HepG2 (cell line): ENCODE measurements around the gene SMIM20. TPM values are rescaled to one million over a fixed set of nuclear protein-coding genes. Genes with fewer than 3 reads are reported as not detected.

ENCODE experiments used
- ATAC-seq: fragments of 200-7000 bp; cut with Tn5 transposase; 3 replicates; pipeline ENCODE4 v1.9.1; 2020; ENCODE audit warnings: mild to moderate bottlenecking, moderate library complexity
- BruUV-seq: library from RNA; stranded (reverse); fragments of 400-500 nt; replicated peaks from 2 replicates; lab custom pipeline; 2021; lab: Mats Ljungman, UMichigan
- CTCF ChIA-PET: fragments of 300-600 bp; formaldehyde crosslinking; extraction: SDS; loops from one replicate; lab custom pipeline; 2021; ENCODE audit warnings: low total read pairs, inconsistent platforms, low intra/inter-chr PET ratio; lab: Yijun Ruan, JAX
- POLR2A ChIA-PET: fragments of 350-600 bp; sonication (Branson Sonifier 250); formaldehyde crosslinking; loops from one replicate; lab custom pipeline; 2020; ENCODE audit warnings: antibody characterized with exemption, inconsistent platforms; lab: Yijun Ruan, JAX
- DNase-seq: peaks from one replicate; pipeline ENCODE4 v3.0.0-alpha.2; 2015; ENCODE audit warnings: low spot score
- FAIRE-seq: peaks from 3 replicates; lab custom pipeline; 2011; peaks lifted over from hg19 to GRCh38; lab: Jason Lieb, UNC
- H2AFZ ChIP-seq: one replicate; pipeline ENCODE4 v1.6.1; 2011; ENCODE audit warnings: low read length, inconsistent platforms
- H3K27ac ChIP-seq: fragments of 300-600 bp; 3 replicates; pipeline ENCODE4 v1.8.0; 2011; ENCODE audit warnings: mixed run types, mild to moderate bottlenecking, mixed read lengths, low read length, inconsistent platforms; ENCODE audit not compliant: insufficient read depth; ENCODE audit errors: extremely low read length
- H3K27me3 ChIP-seq, 2 experiments: fragments of 200-600 bp in 1 of 2; 2 replicates in 1 of 2; 3 replicates in 1 of 2; pipeline versions ENCODE4 v1.6.0 to v1.8.0; 2011; ENCODE audit warnings: low read length in 2 of 2, mild to moderate bottlenecking in 2 of 2, moderate library complexity in 2 of 2, inconsistent platforms in 1 of 2; ENCODE audit not compliant: insufficient read depth in 2 of 2, control insufficient read depth in 1 of 2
- H3K36me3 ChIP-seq, 2 experiments: fragments of 200-600 bp in 1 of 2; replicated peaks in 1 of 2; 2 replicates in 1 of 2; 3 replicates in 1 of 2; pipeline versions ENCODE4 v1.5.1 to v1.8.0; 2011; ENCODE audit warnings: low read length in 2 of 2, inconsistent platforms in 1 of 2; ENCODE audit not compliant: insufficient read depth in 2 of 2, control insufficient read depth in 1 of 2
- H3K4me1 ChIP-seq: 2 replicates; pipeline ENCODE4 v1.5.1; 2012; ENCODE audit warnings: low read length, inconsistent platforms; ENCODE audit not compliant: insufficient read depth
- H3K4me2 ChIP-seq: 2 replicates; pipeline ENCODE4 v1.6.0; 2011; ENCODE audit warnings: low read depth, low read length, inconsistent platforms
- H3K4me3 ChIP-seq, 3 experiments: fragments of 200-600 bp in 1 of 3; sonication (generic), shearing (Covaris generic) in 1 of 3; replicated peaks in 1 of 3; 2 replicates each; pipeline ENCODE4 v1.5.1; 2011 to 2016; ENCODE audit warnings: low read length in 3 of 3, inconsistent platforms in 2 of 3, low read depth in 2 of 3, mild to moderate bottlenecking in 2 of 3, control low read depth in 1 of 3, mixed read lengths in 1 of 3; ENCODE audit not compliant: insufficient read depth in 1 of 3
- H3K79me2 ChIP-seq: one replicate; pipeline ENCODE4 v1.6.1; 2011; ENCODE audit warnings: low read length, inconsistent platforms; ENCODE audit not compliant: insufficient read depth
- H3K9ac ChIP-seq: 2 replicates; pipeline ENCODE4 v1.6.0; 2011; ENCODE audit warnings: mild to moderate bottlenecking, low read depth, low read length, inconsistent platforms; ENCODE audit not compliant: insufficient read depth
- H3K9me3 ChIP-seq: 2 replicates; pipeline ENCODE4 v1.5.1; 2012; ENCODE audit warnings: mild to moderate bottlenecking, low read length
- H4K20me1 ChIP-seq: 2 replicates; pipeline ENCODE4 v1.6.0; 2011; ENCODE audit warnings: inconsistent platforms, mild to moderate bottlenecking, low read length, moderate library complexity; ENCODE audit not compliant: insufficient read depth
- GTF3A ChIP-seq: sonication (generic); formaldehyde crosslinking; conservative IDR thresholded peaks from 2 replicates; pipeline ENCODE4 v1.4.0; 2020; ENCODE audit warnings: mild to moderate bottlenecking, missing genetic modification reagents
- HNRNPH1 ChIP-seq: fragments of 200-400 bp; formaldehyde crosslinking; optimal IDR thresholded peaks from 2 replicates; pipeline ENCODE3; 2017; ENCODE audit warnings: mild to moderate bottlenecking, low read depth, low read length
- MIER3 ChIP-seq: IDR thresholded peaks from 2 replicates; pipeline ENCODE4 v1.6.1; 2016; ENCODE audit warnings: missing compliant biosample characterization, borderline replicate concordance
- MTA3 ChIP-seq: sonication (generic); formaldehyde crosslinking; IDR thresholded peaks from 2 replicates; pipeline ENCODE4 v1.4.0; 2020; ENCODE audit warnings: missing genetic modification reagents
- REPIN1 ChIP-seq: sonication (generic); formaldehyde crosslinking; IDR thresholded peaks from 2 replicates; pipeline ENCODE4 v1.8.0; 2022; ENCODE audit warnings: missing genetic modification reagents, low read depth, mild to moderate bottlenecking, borderline replicate concordance
- ZHX2 ChIP-seq, 2 experiments: sonication (generic) in 1 of 2; formaldehyde crosslinking in 1 of 2; IDR thresholded peaks; 2 replicates each; pipeline versions ENCODE4 v1.6.1 to v1.9.0; 2014 to 2022; ENCODE audit warnings: antibody characterized with exemption in 1 of 2, borderline replicate concordance in 1 of 2, inconsistent platforms in 1 of 2, low read depth in 1 of 2, missing genetic modification reagents in 1 of 2
- ZNF407 ChIP-seq: sonication (generic); formaldehyde crosslinking; IDR thresholded peaks from one replicate; pipeline ENCODE4 v1.5.1; 2020; ENCODE audit warnings: mild to moderate bottlenecking, missing genetic modification reagents; ENCODE audit errors: not compliant biosample characterization
- ZNF879 ChIP-seq: sonication (generic); formaldehyde crosslinking; IDR thresholded peaks from 2 replicates; pipeline ENCODE4 v1.8.1; 2023; ENCODE audit warnings: missing genetic modification reagents
- WGBS: methylation state at CpG from one replicate; pipeline ENCODE4 v1.1.6; 2017; ENCODE audit warnings: low lambda C conversion rate; 5-methylcytosine and 5-hydroxymethylcytosine counted together
- in situ Hi-C: cut with HindIII; loops from 2 replicates; pipeline ENCODE4 v1.10.0; 2017; ENCODE audit warnings: low pct_unique_long_range_greater_than_20kb; ENCODE audit not compliant: extremely low pct_ligation_motif_present
- intact Hi-C: fragments of 100-400 bp; cut with micrococcal nuclease; formaldehyde crosslinking; loops from one replicate; pipeline ENCODE4 v1.10.0; 2022; ENCODE audit not compliant: unreplicated experiment
- polyA plus RNA-seq, 8 experiments: library from polyadenylated mRNA; depleted of rRNA in 3 of 8; stranded (reverse) in 7 of 8; unstranded in 1 of 8; fragments of >200 nt; fragmentation: Illumina TruSeq in 4 of 8; extraction: Trizol in 4 of 8; gene quantifications; 2 replicates each; pipeline versions ENCODE4 v1.2.1 to v1.2.3, GENCODE V29; 2011 to 2016; ENCODE audit warnings: low read depth in 4 of 8, missing spikeins in 1 of 8, mixed read lengths in 1 of 8; ENCODE audit not compliant: insufficient read depth in 1 of 8
- total RNA-seq, 5 experiments: library from RNA; depleted of rRNA; stranded (reverse); fragments of >200 nt; fragmentation: Illumina TruSeq; extraction: Trizol; gene quantifications; 2 replicates each; pipeline ENCODE4 v1.2.3, GENCODE V29; 2016; ENCODE audit warnings: low read depth in 1 of 5

The SMIM20 gene
- total and polyA plus RNA-seq, 2 of the 13 experiments (the other 11 are each of a cell fraction or from before 2014, with no cell fraction given) = 26.3 to 30.2 TPM

GRCh38 chr4:25882226-25882625 lies 31.8 kb upstream of the SMIM20 start:
- Histone ChIP-seq H3K27me3 (peaks cover 0 to 3% of the 10 kb centered on the region in 2 experiments; a peak in 1 of 5 replicates), H4K20me1 (no peaks in the 10 kb centered on the region), H3K4me2 (no peak overlapping the region), H2AFZ (no peak overlapping the region), H3K79me2 (no peaks in the 10 kb centered on the region), H3K36me3 (no peaks in the 10 kb centered on the region), H3K4me3 (no peak overlapping the region), H3K9ac (no peak overlapping the region), H3K4me1 (no peaks in the 10 kb centered on the region), H3K9me3 (no peaks in the 10 kb centered on the region), H3K27ac (no peak overlapping the region)
- intact Hi-C loops = no loop called here
- CTCF ChIA-PET = no interaction called here
- no peak for DNase-seq
- POLR2A ChIA-PET = no interaction called here
- FAIRE-seq = no peak
- no TSS peak for BruUV-seq
- no peak for ATAC-seq
- in situ Hi-C loops = no loop called here
- WGBS = 38% methylated on average over 4 of the region's 4 CpGs
- TF ChIP-seq MTA3 (no peak), ZNF407 (CRISPR knock-in tag) (no peak), MIER3 (CRISPR knock-in tag) (no peak), GTF3A (CRISPR knock-in tag) (no peak), HNRNPH1 (no peak), ZHX2 (IDR thresholded peaks at IDR 0.05; ENCODE audit: low read depth) (no peak), ZHX2 (CRISPR knock-in tag; IDR thresholded peaks at IDR 0.05; ENCODE audit: borderline replicate concordance) (no peak), ZNF879 (CRISPR knock-in tag) (no peak), REPIN1 (no peak)
